Adrenal gland (tissue), 12 donors: ENCODE data around the gene LLGL1. TPM values are rescaled to one million over a fixed set of nuclear protein-coding genes. Genes with fewer than 3 reads are reported as not detected.

ENCODE experiments used
- DNase-seq, 7 donors: peaks; one replicate each; pipeline ENCODE4 v3.0.0-alpha.2; 2019 to 2020
- H3K27ac ChIP-seq, 5 donors: fragments of 200-600 bp; sonication (generic) in 4 of 5; 1 replicate in 3 of 5; 2 replicates in 2 of 5; pipeline versions ENCODE4 v1.5.1 to v1.8.0; 2016 to 2020; ENCODE audit warnings: mild to moderate bottlenecking in 1 of 5
- H3K27me3 ChIP-seq: fragments of 200-600 bp; 2 replicates; pipeline ENCODE4 v1.8.0; 2021
- H3K36me3 ChIP-seq, 2 donors: fragments of 200-600 bp; replicated peaks in 1 of 2; 1 replicate in 1 of 2; 2 replicates in 1 of 2; pipeline versions ENCODE4 v1.5.1 to v1.8.0; 2018 to 2022
- H3K4me1 ChIP-seq, 2 donors: fragments of 200-600 bp; replicated peaks in 1 of 2; 1 replicate in 1 of 2; 2 replicates in 1 of 2; pipeline versions ENCODE4 v1.5.1 to v1.8.0; 2018 to 2021
- H3K4me3 ChIP-seq, 4 donors: fragments of 200-600 bp; sonication (generic) in 3 of 4; one replicate each; pipeline ENCODE4 v1.5.1; 2016 to 2018
- H3K9me3 ChIP-seq, 3 donors: fragments of 200-600 bp; sonication (generic) in 1 of 3; replicated peaks in 1 of 3; 1 replicate in 2 of 3; 2 replicates in 1 of 3; pipeline versions ENCODE4 v1.5.1 to v1.8.0; 2016 to 2021
- CTCF ChIP-seq, 6 experiments: fragments of 450-650 bp in 4 of 6; fragments of 200-600 bp in 2 of 6; sonication (generic) in 1 of 6; IDR thresholded peaks; 1 replicate in 5 of 6; 2 replicates in 1 of 6; pipeline versions ENCODE4 v1.5.1 to v1.8.0; 2016 to 2021; ENCODE audit warnings: antibody characterized with exemption in 6 of 6, mild to moderate bottlenecking in 2 of 6, moderate library complexity in 1 of 6
- POLR2A ChIP-seq, 2 donors: fragments of 450-650 bp; IDR thresholded peaks; one replicate each; pipeline ENCODE4 v1.6.1; 2017; ENCODE audit warnings: antibody characterized with exemption in 2 of 2, mild to moderate bottlenecking in 2 of 2, moderate library complexity in 1 of 2
- WGBS, 4 donors: extraction: QIAGEN DNeasy Blood & Tissue Kit in 2 of 4; methylation state at CpG; one replicate each; pipeline versions ENCODE4 v1.1.5 to v1.1.7; 2013 to 2017; 5-methylcytosine and 5-hydroxymethylcytosine counted together
- intact Hi-C, 2 donors: fragments of 100-400 bp; cut with DNase I; formaldehyde crosslinking; loops; one replicate each; pipeline versions ENCODE4 v1.14.1 to v1.15.0; 2022 to 2023
- polyA plus RNA-seq, 3 donors: library from polyadenylated mRNA; stranded (reverse); fragments of 200-250 nt in 2 of 3; fragments of 350-450 nt in 1 of 3; fragmentation: Illumina TruSeq in 1 of 3; extraction: RNeasy Lipid Tissue Mini Kit (QIAGEN cat#74804) in 1 of 3; gene quantifications; one replicate each; pipeline ENCODE4 v1.2.3, GENCODE V29; 2013 to 2014
- total RNA-seq, 9 donors: library from RNA; depleted of rRNA in 4 of 9; stranded (reverse); fragments of >200 nt in 4 of 9; fragments of 120-200 nt in 1 of 9; fragmentation: NEBNext Ultra II Directional in 1 of 9; extraction: Animal tissue kit (Norgen Biotek cat#: 25700) in 1 of 9; gene quantifications; one replicate each; pipeline versions ENCODE4 v1.1.0 to v1.2.4, GENCODE V29; 2013 to 2023
- donor health status: healthy with polysubstance abuse.
- donor health status: Bipolar disorder and iron deficiency.
- donor health status: DM: yes; HTN: yes; CAD: no.
- donor health status: DM: no; HTN: no; CAD: no.
- donor health status: DM: no; HTN: no; CAD: no.
- donor health status: DM: yes; HTN: yes; CAD: no.

The LLGL1 gene
- total and polyA plus RNA-seq, 12 donors = 4.1 to 65.1 (median 36.5) TPM

DNA sequence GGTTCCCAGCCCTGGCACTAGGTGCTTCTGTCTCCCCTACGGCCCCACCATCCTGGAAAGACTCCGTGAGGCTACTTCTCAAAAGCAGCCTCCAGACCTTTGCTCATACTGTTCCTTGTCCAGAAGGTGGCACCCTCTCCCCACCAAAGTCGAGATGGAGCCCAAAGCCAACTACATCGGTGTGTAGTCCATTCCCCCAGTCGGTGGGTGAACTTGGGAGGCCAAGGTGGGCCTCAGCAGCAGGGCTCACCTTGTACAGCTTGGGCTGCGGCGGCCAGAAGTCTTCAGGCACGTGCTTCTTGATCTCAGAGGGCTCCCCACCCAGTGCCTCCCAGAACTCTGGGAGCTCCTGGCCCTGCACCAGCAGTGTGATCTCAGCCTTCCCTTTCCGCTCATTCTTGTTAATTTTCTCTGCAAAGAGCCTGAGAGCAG is 22.9 kb downstream of the LLGL1 start:
- intact Hi-C loops = no loop called here
- Histone ChIP-seq H3K4me1 (peaks cover 14 to 25% of the 10 kb centered on the region in 2 donors), H3K9me3 (no peaks in the 10 kb centered on the region), H3K36me3 (peaks cover 0 to 86% of the 10 kb centered on the region in 2 donors), H3K4me3 (no peak overlapping the region), H3K27ac (peak overlapping the region in 2 of 5 donors; percentile 80 to 83), H3K27me3 (no peaks in the 10 kb centered on the region)
- DNase-seq = peak; percentile 70 to 85 (median 76)
- peak; percentile 38 to 79 (median 71) for TF ChIP-seq CTCF (IDR thresholded peaks at IDR 0.05)
- TF ChIP-seq POLR2A (IDR thresholded peaks at IDR 0.05) = no peak
- WGBS, 4 donors = 20 to 28% (median 23%) methylated on average over 6 to 9 of the region's 9 CpGs

- WGBS, 4 donors = 78 to 91% (median 83%) methylated on average over 5 to 7 of the region's 7 CpGs
- H3K9me3 ChIP-seq = no peaks in the 10 kb centered on the region
- peak overlapping the region in 1 of 5 donors; percentile 80 for H3K27ac ChIP-seq
- peaks cover 14 to 25% of the 10 kb centered on the region in 2 donors for H3K4me1 ChIP-seq
- no peaks in the 10 kb centered on the region for H3K27me3 ChIP-seq
- no peak for DNase-seq
- H3K36me3 ChIP-seq = peaks cover 0 to 91% of the 10 kb centered on the region in 2 donors
- no peak overlapping the region for H3K4me3 ChIP-seq
- intact Hi-C loops = no loop called here
- TF ChIP-seq POLR2A (IDR thresholded peaks at IDR 0.05) = no peak
- TF ChIP-seq CTCF (IDR thresholded peaks at IDR 0.05) = no peak
Observed at GRCh38 chr17:18248811-18249210, 23.4 kb downstream of the LLGL1 start.

DNA sequence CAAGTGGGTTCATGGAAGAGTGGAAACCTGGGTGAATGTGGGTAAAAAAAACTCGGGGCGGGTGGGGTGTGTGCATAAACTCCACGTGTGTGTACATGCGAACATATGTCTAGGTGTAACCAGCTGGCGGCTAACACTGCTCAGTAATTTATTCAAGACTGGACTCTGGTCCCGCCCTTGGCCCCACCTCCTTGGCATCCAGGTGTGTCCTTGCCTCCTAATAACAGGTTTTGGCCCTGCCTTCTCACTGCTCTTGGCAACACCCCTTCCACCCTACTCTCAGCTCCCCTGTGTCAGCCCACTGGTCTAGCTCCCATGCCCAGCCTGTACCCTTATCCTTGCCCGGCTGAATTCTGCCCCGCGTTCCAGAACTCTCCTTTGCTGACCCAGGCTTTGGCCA is 24.8 kb downstream of the LLGL1 start:
- TF ChIP-seq POLR2A (IDR thresholded peaks at IDR 0.05) (no peak), CTCF (IDR thresholded peaks at IDR 0.05) (no peak)
- whole genome bisulfite sequencing, 4 donors = 86 to 90% (median 88%) methylated on average over 9 of the region's 9 CpGs
- Histone ChIP-seq H3K9me3 (no peaks in the 10 kb centered on the region), H3K4me1 (peaks cover 14 to 25% of the 10 kb centered on the region in 2 donors), H3K4me3 (no peak overlapping the region), H3K27ac (no peak overlapping the region), H3K27me3 (no peaks in the 10 kb centered on the region), H3K36me3 (peaks cover 0 to 100% of the 10 kb centered on the region in 2 donors)
- no peak for DNase-seq
- intact Hi-C loops = loop anchor here in 1 of 2 donors (10.0 kb wide), 1 partner anchor 65 kb away; the partner anchor contains the start of gene ALKBH5

- Histone ChIP-seq H3K27ac (no peak overlapping the region), H3K9me3 (no peaks in the 10 kb centered on the region), H3K27me3 (no peaks in the 10 kb centered on the region), H3K4me3 (no peak overlapping the region), H3K4me1 (peaks cover 14 to 25% of the 10 kb centered on the region in 2 donors), H3K36me3 (peaks cover 0 to 100% of the 10 kb centered on the region in 2 donors)
- DNase-seq = no peak
- TF ChIP-seq CTCF (IDR thresholded peaks at IDR 0.05) (no peak), POLR2A (IDR thresholded peaks at IDR 0.05) (no peak)
- intact Hi-C loops = loop anchor here in 1 of 2 donors (10.0 kb wide), 1 partner anchor 66 kb away; the partner anchor contains the start of gene ALKBH5
- 90 to 95% (median 94%) methylated on average over 11 to 14 of the region's 14 CpGs for WGBS, 4 donors
Observed at GRCh38 chr17:18250708-18251107, 25.3 kb downstream of the LLGL1 start.
